Breast epithelium (tissue), 3 donors: ENCODE data around the gene KRT76.

Experiments
- CTCF ChIP-seq, 3 donors: fragments of 450-650 bp; IDR thresholded peaks; one replicate each; pipeline ENCODE4 v1.5.1; 2016 to 2017; ENCODE audit warnings: antibody characterized with exemption in 3 of 3, mild to moderate bottlenecking in 3 of 3, moderate library complexity in 3 of 3
- POLR2AphosphoS5 ChIP-seq, 3 donors: sonication (generic); formaldehyde crosslinking; IDR thresholded peaks; one replicate each; pipeline ENCODE4 v1.6.1; 2017; ENCODE audit warnings: antibody characterized with exemption in 3 of 3

DNA sequence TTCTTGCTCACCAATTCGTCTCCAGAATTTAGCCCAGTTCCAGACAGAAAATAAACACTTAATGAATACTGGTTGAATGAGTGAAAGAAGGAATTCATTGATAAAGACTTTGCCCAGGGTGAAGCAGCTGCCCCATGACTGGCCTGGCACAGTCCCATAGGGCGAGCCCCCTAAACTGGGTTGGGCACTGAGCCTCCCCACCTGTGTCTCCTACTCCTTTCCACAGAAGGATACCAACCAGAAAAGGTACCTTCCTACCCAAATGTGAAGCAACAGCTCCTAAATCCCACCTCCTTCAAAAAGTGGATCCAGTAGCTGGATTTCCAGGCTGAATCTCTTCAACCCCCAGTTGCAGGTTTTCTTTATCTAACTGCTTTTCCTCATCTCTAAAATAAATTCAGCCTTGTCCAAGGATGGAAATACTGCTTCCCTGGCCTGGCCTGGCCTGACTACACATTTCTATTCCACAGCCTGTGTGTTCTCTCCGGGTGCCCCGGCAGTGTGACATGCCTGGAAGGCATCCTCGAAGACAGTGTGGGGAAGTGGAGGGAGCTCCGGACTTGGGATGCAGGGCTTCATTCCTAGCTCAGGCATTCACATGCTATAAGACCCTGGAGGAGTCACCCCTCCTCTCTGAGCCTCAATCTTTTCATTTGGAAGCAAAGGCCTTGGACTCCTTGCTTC lies 11.2 kb upstream of the KRT76 start:
- no peak for TF ChIP-seq CTCF (IDR thresholded peaks at IDR 0.05)
- no peak for TF ChIP-seq POLR2AphosphoS5 (IDR thresholded peaks at IDR 0.05)
